Stimulated activated CD8-positive, alpha-beta memory T cell treated with anti-CD3 and anti-CD28 coated beads, Interleukin-15, amount 100 ng/mL, for 48 hours (primary cell): Measurements from ENCODE around the gene TRPV4.

Experiments
- DNase-seq, 2 donors: peaks; one replicate each; pipeline ENCODE4 v3.0.0-alpha.2; 2020; ENCODE audit warnings: low read depth in 2 of 2

TRPV4 gene

DNA sequence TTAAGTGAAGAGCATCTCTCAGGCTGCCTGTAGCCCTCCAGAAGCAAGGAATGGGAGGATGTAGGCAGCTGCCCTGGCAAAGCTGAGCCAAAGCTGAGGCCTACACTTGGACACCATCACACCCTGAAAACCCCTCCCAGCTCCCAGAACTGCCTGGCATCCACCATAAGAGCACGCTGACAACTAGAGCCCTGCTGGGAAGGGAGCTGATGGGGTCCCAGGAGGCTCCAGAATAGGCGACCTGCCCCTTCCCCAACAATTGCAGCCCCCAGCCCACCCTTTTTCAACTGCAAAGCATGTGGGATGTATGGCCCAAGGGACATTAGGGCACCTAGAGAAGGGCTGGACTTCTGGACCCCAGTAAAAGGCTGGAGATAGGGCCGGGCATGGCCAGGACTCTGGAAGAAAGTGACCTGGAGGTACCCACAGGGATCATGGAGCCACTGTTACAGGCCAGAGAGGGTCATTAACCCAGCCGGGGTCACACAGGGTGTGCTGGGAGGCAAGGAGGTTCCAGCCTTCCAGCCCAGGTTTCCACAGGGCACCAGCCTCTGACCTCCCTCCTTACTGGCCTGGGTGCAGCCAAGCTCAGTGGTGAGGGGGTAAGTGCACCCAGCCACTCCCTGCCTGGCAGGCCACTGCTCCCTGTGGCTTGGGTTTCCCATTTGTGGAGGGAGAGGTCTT, 91.8 kb downstream of the TRPV4 start:
- DNase-seq, result no peak

DNA sequence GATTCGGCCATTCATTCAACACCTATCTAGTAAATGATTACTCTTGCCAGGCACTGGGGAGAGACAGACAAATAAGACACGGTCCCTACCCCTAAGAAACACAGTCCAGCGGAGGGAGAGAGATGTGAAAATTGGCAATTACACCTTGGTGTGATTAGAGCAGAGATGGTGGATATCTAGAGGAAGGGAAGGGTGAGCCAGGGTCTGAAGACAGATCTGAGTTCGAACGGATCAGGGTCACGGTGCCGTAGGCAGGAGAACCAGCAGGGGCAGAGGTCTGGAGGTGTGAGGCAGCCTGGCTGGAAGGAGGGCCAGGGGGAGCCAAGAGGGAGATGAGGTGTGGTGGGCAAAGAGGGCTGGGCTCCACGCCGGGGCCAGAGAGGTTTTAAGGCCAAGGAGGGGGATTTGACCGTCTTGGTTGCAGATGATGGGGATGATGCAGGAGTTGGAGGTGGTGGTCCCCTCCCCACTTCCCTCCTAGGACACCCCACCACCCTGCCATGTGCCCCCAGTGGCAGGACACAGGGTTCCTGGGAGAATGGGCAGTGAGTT, 92.4 kb downstream of the TRPV4 start:
- DNase-seq, result no peak

GRCh38 chr12:109739747-109740693, 93.2 kb downstream of the TRPV4 start:
- no peak for DNase-seq

- no peak for DNase-seq
Measured at GRCh38 chr12:109738878-109739665, 94.1 kb downstream of the TRPV4 start.

- no peak for DNase-seq
Measured at GRCh38 chr12:109738209-109738608, 95.0 kb downstream of the TRPV4 start.

- DNase-seq, result no peak
Measured at GRCh38 chr12:109737631-109738030, 95.6 kb downstream of the TRPV4 start.

DNA sequence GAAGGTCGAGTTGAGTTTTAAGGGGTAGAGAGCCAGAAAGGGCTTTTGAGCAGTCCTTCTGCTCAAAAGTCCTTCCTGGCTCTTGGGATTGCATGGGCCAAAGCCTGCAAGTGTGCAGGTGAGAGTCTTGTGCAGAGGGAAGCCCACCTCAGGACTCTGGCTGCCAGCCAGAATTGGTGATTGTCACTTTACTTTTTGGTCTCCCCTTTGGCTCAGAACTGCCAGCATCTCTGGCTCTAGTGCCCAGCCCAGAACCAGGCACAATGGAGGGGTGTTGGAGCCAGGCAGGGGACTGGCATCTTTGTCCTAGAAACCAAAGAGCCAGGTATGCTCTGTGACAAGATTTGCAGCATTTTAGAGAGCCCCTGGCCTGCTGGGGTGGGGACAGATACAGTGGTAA, 96.1 kb downstream of the TRPV4 start:
- DNase-seq, result no peak

- no peak for DNase-seq
Measured at GRCh38 chr12:109736552-109737108, 96.6 kb downstream of the TRPV4 start.

DNA sequence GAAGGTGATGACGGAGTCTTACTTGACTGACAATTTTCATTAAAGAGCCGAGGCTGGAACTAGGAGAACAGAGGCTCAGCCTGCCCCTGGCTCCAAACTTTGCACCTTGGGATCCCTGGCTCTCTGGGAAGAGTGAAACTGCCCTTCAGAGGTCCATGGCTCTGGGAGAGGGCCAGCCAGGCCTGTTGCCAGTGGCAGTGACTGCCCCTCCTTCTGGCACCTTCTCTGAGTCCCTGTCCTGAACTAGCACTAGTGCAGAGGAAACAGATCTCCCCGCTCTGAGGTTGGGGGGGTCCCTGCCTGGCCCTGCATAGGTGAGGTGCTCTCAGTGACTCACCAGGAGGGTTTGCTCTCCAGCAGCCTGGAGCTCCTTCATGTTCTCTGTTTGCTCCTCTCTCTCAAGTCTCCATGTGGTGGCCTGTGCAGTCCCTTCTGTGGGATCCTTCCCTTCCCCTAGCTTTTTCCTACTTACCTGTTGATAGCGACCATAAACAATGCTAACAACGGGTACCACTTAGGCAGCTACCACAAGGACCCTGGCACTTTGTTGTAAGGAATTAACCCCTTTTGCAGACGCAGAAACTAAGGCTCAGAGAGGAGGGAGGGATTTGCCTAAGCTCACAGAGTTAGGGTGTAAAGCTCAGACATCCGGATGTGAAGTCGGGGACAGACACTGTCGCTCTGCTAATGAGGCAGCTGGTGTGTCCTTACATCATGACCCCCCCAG, 97.2 kb downstream of the TRPV4 start:
- no peak for DNase-seq

- DNase-seq, result no peak
Measured at GRCh38 chr12:109735051-109735521, 98.1 kb downstream of the TRPV4 start.

DNA sequence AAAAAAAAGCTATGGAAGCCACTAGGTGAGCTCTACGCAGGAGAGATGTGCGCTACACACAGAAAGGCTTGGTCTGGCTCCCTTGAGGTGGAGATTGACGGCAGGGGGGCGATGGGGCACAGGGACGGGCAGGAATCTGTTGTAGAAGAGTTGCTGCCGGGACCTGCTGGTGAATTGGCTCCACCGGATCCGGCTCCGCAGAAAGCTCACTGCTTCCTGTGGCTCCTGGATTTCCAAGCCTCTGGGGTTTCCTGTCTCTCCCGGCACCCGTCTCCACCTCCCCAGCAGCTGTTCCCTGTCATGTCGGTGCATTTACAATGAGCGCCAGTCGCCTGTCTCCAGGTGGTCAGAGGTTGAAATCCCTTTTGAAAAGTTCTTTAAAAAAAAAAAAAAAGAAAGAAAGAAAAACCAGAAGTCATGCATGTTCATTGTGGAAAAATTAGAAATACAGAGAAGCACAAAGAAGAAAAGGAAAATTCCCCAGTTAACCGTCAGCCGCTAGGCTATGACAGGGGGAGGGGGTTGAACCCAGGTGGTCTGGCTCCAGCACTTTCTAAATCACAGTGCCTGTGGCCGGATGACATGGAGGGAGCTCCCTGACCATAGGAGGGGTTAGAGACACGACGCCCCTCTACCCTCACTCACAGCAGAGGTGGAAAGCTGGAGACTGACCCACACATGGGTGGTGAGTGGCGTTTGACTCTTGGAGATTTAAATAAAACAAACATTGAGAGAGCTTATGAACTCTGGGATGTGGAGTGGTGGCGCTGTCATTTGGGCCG, 98.8 kb downstream of the TRPV4 start:
- DNase-seq, result no peak
